GM19397 (cell line): Measurements from ENCODE around the gene ADSS2.
"Not testable (repeated sequence)": the region's sequence is repeated elsewhere in the genome, so short reads cannot be mapped to it uniquely, and the experiment has no call there.

ENCODE experiments used
- ATAC-seq: cut with Tn5 transposase; IDR thresholded peaks from one replicate; pipeline ENCODE4 v1.9.1; 2021; ENCODE audit warnings: mild to moderate bottlenecking, moderate library complexity; ENCODE audit not compliant: unreplicated experiment

ADSS2 gene

GRCh38 chr1:244451539-244451950 lies at the start of gene ADSS2:
Gene ADSS2, minus strand, starts transcription at chr1:244451909. Its CDS starts 92 bp downstream, at chr1:244451817.
- no peak for ATAC-seq

DNA sequence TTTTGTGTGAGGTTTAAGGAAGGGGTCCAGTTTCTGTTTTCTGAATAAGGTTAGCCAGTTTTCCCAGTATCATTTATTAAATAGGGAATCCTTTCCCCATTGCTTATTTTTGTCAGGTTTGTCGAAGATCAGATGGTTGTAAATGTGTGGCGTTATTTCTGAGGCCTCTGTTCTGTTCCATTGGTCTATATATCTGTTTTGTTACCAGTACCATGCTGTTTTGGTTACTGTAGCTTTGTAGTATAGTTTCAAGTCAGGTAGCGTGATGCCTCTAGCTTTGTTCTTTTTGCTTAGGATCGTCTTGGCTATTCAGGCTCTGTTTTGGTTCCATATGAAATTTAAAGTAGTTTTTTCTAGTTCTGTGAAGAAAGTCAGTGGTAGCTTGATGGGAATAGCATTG lies 48.8 kb upstream of the ADSS2 start:
- ATAC-seq: not testable (repeated sequence)

GRCh38 chr1:244499484-244499883 lies 47.8 kb upstream of the ADSS2 start:
- not testable (repeated sequence) for ATAC-seq

DNA sequence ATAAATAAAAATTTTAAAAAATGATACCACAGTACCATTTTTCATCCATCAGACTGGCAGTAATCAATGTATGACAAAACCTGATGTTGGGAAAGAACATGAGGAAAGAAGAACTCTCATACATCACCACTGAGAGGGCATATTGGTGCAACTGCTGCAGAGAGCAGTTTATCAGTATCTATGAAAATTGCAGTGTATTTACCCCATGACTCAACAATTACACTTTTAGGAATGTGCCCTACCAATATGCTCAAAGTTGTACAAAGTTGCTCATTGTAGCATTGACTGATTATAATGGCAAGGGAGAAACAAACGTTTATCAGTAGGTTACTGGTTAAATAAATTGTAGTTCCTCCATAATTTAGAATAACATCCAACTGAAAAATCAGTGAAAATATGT lies 46.1 kb upstream of the ADSS2 start:
- no peak for ATAC-seq

DNA sequence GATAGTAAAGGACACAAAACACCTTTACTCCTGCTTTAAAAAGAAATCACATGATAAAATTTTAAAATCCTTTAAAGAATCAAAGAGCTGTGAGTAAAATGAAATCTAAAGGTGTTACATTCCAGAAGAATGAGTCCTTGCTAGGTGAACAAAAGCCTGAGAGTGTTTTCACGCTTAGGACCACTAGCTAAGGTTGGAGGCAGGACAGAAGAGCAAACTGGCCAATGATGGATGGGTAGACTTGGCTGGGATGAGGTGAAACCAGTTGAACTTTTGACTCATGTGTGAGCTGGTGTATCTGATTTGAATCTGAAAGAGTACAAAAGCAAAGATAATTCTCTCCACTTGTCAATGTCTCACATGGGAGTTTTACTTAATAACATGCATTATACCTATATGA lies 44.5 kb upstream of the ADSS2 start:
- no peak for ATAC-seq

DNA sequence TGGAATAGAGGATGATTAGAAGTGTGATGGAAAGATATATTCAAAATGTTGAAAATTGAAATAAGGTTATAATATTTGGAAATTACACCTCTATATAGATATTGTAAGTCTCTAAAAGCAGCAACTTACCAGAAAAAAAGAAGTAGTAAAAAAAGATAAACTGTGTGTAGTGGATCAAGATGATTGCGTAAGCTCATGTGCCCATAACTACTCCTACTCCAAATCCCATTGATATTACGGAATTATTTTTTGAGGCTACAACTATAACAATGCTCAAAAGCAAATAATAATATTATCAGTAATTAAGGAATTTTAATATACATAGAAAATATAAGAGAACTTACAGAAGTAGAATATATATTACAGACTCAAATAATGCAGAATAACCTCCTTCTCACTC lies 42.9 kb upstream of the ADSS2 start:
- ATAC-seq: no peak

DNA sequence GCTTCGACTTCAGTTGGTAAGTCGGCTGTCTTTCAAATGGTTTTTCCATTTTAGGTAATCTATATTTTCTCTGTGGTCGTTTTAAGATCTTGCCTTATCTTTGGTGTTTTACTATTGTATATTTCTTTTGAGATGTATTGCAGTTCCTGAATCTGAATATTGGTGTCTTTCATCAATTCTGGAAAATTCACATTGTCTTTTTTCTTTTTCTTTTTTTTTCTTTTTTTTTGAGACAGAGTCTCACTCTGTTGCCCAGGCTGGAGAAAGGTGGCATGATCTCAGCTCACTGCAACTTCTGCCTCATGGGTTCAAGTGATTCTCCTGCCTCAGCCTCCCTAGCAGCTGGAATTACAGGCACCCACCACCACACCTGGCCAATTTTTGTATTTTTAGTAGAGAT lies 33.3 kb upstream of the ADSS2 start:
- ATAC-seq: not testable (repeated sequence)

DNA sequence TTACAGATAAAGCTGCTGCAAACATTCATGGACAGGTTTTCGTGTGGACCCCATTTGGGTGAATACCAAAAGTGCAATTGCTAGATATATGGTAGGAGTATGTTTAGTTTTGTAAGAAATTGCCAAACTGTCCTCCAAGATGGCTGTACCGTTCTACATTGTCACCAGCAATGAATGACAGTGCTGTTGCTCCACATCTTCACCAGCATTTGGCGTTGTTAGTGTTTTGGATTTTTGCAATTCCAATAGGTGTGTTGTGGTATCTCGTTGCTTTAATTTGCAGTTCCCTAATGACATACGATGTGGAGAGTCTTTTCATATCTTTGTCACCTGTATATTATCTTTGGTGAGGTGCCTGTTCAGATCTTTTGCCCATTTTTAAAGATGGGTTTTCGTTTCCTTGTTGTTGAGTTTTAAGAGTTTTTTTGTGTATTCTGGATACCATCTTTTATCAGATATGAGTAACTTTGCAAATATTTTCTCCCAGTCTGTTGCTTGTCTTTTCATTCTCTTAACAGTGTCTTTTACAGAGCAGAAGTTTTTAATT lies 21.4 kb upstream of the ADSS2 start:
- ATAC-seq: no peak

DNA sequence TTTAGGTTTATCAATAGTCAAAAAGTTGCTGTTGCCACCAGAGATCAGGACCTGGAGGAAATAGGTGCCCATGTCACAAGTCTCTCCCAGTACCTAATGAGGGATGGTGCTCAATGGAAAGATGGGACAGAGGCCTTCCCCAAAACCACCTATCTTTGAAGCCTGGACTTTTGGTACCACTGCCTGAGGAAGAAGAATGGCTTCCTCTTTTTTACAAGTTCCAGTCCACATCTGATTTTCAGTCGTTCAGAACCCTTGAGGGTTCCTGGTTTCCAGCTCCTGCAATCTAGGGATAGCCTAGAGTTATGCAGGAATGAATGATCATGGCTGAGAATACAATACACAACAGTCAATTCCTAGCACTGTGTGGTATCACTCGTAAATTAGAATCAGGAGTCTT lies 15.0 kb upstream of the ADSS2 start:
- no peak for ATAC-seq

DNA sequence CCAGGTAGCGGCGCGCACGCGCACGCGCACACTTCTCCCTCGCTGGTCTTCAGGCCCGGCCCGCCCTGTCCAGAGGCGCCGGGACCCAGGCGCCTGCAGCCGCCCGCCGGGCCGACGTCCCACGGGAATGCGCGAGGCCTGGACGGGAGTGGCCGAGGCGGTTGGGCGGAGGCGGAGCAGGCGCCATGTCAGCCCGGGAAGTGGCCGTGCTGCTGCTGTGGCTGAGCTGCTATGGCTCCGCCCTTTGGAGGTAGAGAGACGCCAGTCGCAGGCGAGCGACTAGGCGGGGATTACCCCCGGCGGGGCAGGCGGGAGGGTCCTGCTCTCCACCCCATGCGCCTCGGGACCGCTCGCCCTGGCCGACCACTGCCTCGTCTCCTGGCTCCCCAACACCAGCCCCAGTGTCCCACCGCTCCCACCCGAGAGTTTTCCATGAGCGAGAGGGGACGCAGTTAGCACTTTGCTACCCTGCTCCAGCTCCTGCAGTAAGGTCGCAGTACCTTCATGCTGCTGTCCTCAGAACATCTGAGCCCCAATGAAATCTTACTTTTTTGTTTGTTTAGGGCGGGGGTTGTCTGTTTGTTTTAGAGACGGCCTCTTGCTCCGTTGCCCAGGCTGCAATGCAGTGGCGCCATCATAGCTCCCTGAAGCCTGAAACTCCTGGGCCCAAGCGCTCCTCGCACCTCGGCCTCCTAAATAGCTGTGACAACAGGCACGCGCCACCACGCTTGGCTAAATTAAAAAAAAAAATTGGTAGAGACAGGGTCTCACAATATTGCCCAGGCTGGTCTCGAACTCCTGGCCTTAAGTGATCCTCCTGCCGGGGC lies 9.7 kb upstream of the ADSS2 start, which contains the start of gene CATSPERE:
TSS of gene CATSPERE (plus strand) at position 29 of the 827 bp plus-strand sequence. CDS start at position 186, 157 bp downstream.
- peak; percentile 100 for ATAC-seq

DNA sequence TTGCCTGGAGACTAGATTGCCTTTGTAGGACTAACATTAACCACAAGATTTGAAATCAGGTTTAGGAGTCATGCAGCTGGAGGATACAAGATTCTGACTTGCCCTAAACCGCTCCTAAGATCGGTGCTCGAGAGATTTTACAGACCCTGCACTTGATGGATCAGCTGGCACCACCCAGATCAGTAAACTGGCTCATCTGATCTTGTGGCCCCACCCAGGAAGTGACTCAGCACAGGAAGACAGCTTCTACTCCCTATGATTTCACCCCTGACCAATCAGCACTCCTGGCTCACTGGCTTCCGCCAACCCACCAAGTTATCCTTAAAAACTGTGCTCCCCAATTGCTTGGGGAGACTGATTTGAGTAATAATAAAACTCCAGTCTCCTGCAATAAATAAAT lies 8.5 kb upstream of the ADSS2 start:
- no peak for ATAC-seq

DNA sequence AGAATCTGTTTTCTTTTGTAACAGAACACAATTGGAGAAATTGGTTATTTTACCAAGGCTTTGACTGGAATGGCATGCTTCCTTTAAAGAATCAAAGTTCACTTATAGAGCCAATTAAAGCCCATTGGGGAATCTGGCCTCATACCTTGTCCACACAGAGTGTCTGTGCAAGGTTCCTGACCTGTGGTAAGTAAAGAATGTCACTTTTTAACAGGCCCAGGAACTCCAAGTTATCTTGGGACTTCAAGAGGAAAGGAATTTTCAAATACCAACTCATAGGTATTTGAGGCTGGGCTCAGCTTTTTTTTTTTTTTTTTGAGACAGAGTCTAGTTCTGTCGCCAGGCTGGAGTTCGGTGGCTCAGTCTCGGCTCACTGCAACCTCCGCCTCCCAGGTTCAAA lies 7.1 kb upstream of the ADSS2 start:
- ATAC-seq: no peak

DNA sequence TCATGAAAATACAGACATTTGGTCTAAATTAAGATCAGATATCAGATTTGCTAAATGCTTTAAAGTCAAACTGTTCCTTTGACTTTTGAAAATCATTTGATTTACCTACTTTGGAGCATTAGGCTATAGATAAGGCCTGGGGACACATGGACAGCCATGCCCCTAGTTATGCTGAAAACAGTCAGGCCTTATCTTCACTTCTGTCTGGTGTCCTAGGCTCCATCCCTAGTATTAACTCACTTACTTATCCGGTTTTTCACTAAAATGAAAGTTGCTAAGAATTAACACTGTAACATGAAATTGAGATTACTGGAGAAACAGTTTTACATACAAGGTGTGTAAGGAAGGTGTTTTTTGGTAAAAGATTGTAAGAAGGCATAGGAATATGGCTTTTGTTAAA lies 4.9 kb upstream of the ADSS2 start:
- no peak for ATAC-seq

- ATAC-seq: no peak
These were observed 2.7 kb upstream of the ADSS2 start for GRCh38 chr1:244454412-244454811.

GRCh38 chr1:244451951-244452795 lies 464 bp upstream of the ADSS2 start:
- ATAC-seq: peak; percentile 95

GRCh38 chr1:244450597-244451538 lies 841 bp downstream of the ADSS2 start:
- peak; percentile 12 for ATAC-seq

GRCh38 chr1:244449936-244450508 lies 1.7 kb downstream of the ADSS2 start:
- no peak for ATAC-seq

- no peak for ATAC-seq
These were observed 3.3 kb downstream of the ADSS2 start for GRCh38 chr1:244448279-244449036.

DNA sequence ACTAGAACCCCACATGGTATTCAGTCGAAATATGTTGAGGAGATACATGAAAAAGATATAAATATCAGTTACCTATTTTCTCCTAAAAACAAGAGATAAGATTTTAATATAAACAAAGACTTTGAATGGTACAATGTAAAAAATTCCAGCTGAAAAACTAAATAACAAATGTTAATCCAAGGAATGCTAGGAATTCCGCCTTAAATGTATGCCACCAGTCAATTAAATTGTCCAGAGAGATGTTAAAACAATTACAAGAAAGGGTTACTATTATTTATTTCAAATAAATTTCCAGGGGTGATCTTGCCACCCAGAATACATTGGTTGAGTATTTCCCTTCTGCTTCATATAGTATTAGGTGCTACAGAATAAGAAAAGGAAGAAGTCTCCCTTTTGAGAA lies 4.2 kb downstream of the ADSS2 start:
- no peak for ATAC-seq
